ENCODE data around the gene PSMG4. TPM values are rescaled to one million over a fixed set of nuclear protein-coding genes. Genes with fewer than 3 reads are reported as not detected.
A peak's percentile ranks its signal among the peaks of the same experiment; 100 is the strongest.

The PSMG4 gene
- total RNA-seq, 4 donors from 2014 or later, result 10.1 to 22.7 (median 16.7) TPM

- 68 to 81% methylated on average over 17 to 28 of the region's 29 CpGs for WGBS, 2 donors (ENCODE audit: low coverage in 1 of 2)
- H3K36me3 ChIP-seq, result no peaks in the 10 kb centered on the region
Measured at GRCh38 chr6:3294921-3295871, 36.4 kb downstream of the PSMG4 start.

GRCh38 chr6:3296078-3296477 is 37.3 kb downstream of the PSMG4 start:
- no peak overlapping the region for H3K27ac ChIP-seq
- 75 to 81% methylated on average over 5 to 10 of the region's 10 CpGs for WGBS, 2 donors (ENCODE audit: low coverage in 1 of 2)
- H3K27me3 ChIP-seq, result no peaks in the 10 kb centered on the region
- TF ChIP-seq, protein P1, sequence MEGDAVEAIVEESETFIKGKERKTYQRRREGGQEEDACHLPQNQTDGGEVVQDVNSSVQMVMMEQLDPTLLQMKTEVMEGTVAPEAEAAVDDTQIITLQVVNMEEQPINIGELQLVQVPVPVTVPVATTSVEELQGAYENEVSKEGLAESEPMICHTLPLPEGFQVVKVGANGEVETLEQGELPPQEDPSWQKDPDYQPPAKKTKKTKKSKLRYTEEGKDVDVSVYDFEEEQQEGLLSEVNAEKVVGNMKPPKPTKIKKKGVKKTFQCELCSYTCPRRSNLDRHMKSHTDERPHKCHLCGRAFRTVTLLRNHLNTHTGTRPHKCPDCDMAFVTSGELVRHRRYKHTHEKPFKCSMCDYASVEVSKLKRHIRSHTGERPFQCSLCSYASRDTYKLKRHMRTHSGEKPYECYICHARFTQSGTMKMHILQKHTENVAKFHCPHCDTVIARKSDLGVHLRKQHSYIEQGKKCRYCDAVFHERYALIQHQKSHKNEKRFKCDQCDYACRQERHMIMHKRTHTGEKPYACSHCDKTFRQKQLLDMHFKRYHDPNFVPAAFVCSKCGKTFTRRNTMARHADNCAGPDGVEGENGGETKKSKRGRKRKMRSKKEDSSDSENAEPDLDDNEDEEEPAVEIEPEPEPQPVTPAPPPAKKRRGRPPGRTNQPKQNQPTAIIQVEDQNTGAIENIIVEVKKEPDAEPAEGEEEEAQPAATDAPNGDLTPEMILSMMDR (IDR thresholded peaks at IDR 0.05), result no peak
- TF ChIP-seq POLR2A (IDR thresholded peaks at IDR 0.05) (no peak), POLR2AphosphoS5 (IDR thresholded peaks at IDR 0.05) (no peak), EP300 (IDR thresholded peaks at IDR 0.05; ENCODE audit: low read depth) (no peak)
- no peak for DNase-seq
- no peaks in the 10 kb centered on the region for H3K9me3 ChIP-seq
- intact Hi-C loops (cut with DNase I; ENCODE audit: low total_unique reads) (no loop called here), in situ Hi-C loops (cut with MboI; ENCODE audit: low pct_ligation_motif_present in 1 of 4, low pct_unique_long_range_greater_than_20kb in 1 of 4, low sequenced_read_pairs in 3 of 4) (loop anchor here (25.0 kb wide), 2 partner anchors 166 to 691 kb away; partner anchors contain the start of gene SLC22A23 (in 3 of the 4))
- H3K4me1 ChIP-seq, result peaks cover 0 to 8% (median 0%) of the 10 kb centered on the region in 4 donors
- H3K4me3 ChIP-seq, result no peak overlapping the region
- no peaks in the 10 kb centered on the region for H3K36me3 ChIP-seq

More at GRCh38 chr6:3294921-3295871, 36.4 kb downstream of the PSMG4 start:
- Histone ChIP-seq H3K27ac (no peak overlapping the region), H3K4me3 (no peak overlapping the region), H3K9me3 (no peaks in the 10 kb centered on the region), H3K27me3 (no peaks in the 10 kb centered on the region), H3K4me1 (peaks cover 0 to 8% (median 0%) of the 10 kb centered on the region in 4 donors)
- DNase-seq, result no peak
- TF ChIP-seq, protein P1 (IDR thresholded peaks at IDR 0.05), result peak in 1 of 5 experiments; percentile 21
- no peak for TF ChIP-seq POLR2AphosphoS5 (IDR thresholded peaks at IDR 0.05)
- in situ Hi-C loops (cut with MboI; ENCODE audit: low pct_ligation_motif_present in 1 of 4, low pct_unique_long_range_greater_than_20kb in 1 of 4, low sequenced_read_pairs in 3 of 4), result loop anchor here (25.0 kb wide), 2 partner anchors 167 to 692 kb away; partner anchors contain the start of gene SLC22A23 (in 3 of the 4)
- intact Hi-C loops (cut with DNase I; ENCODE audit: low total_unique reads), result no loop called here

- WGBS, 2 donors (ENCODE audit: low coverage in 1 of 2), result 84 to 100% methylated on average over 2 to 11 of the region's 11 CpGs
- in situ Hi-C loops (cut with MboI; ENCODE audit: low pct_ligation_motif_present in 1 of 4, low pct_unique_long_range_greater_than_20kb in 1 of 4, low sequenced_read_pairs in 3 of 4) (loop anchor here (25.0 kb wide), 2 partner anchors 166 to 691 kb away; partner anchors contain the start of gene SLC22A23 (in 3 of the 4)), intact Hi-C loops (cut with DNase I; ENCODE audit: low total_unique reads) (no loop called here)
- no peak for TF ChIP-seq EP300 (IDR thresholded peaks at IDR 0.05; ENCODE audit: low read depth)
- Histone ChIP-seq H3K4me1 (peaks cover 0 to 8% (median 0%) of the 10 kb centered on the region in 4 donors), H3K9me3 (no peaks in the 10 kb centered on the region), H3K4me3 (no peak overlapping the region), H3K27ac (no peak overlapping the region), H3K36me3 (no peaks in the 10 kb centered on the region), H3K27me3 (no peaks in the 10 kb centered on the region)
- no peak for DNase-seq
Measured at GRCh38 chr6:3296537-3296936, 37.8 kb downstream of the PSMG4 start.

GRCh38 chr6:3297006-3297405 is 38.3 kb downstream of the PSMG4 start:
- intact Hi-C loops (cut with DNase I; ENCODE audit: low total_unique reads), result no loop called here
- H3K36me3 ChIP-seq, result no peaks in the 10 kb centered on the region
- TF ChIP-seq POLR2AphosphoS5 (IDR thresholded peaks at IDR 0.05), result no peak
- TF ChIP-seq EP300 (IDR thresholded peaks at IDR 0.05; ENCODE audit: low read depth), result no peak
- TF ChIP-seq POLR2A (IDR thresholded peaks at IDR 0.05), result no peak
- TF ChIP-seq, protein P1 (IDR thresholded peaks at IDR 0.05), result no peak
- no peak for DNase-seq
- H3K9me3 ChIP-seq, result no peaks in the 10 kb centered on the region
- 70% methylated on average over 9 of the region's 9 CpGs; no CpG with 5 or more reads in 1 of the 2 donors for WGBS, 2 donors (ENCODE audit: low coverage in 1 of 2)
- in situ Hi-C loops (cut with MboI; ENCODE audit: low pct_ligation_motif_present in 1 of 4, low pct_unique_long_range_greater_than_20kb in 1 of 4, low sequenced_read_pairs in 3 of 4), result loop anchor here (25.0 kb wide), 2 partner anchors 165 to 690 kb away; partner anchors contain the start of gene SLC22A23 (in 3 of the 4)
- H3K4me1 ChIP-seq, result peaks cover 0 to 8% (median 0%) of the 10 kb centered on the region in 4 donors
- H3K4me3 ChIP-seq, result no peak overlapping the region
- no peaks in the 10 kb centered on the region for H3K27me3 ChIP-seq
- no peak overlapping the region for H3K27ac ChIP-seq

Data from transverse colon (tissue), 4 donors.